Endothelial cell of umbilical vein (primary cell): ENCODE data around the gene SLC44A1. TPM values are rescaled to one million over a fixed set of nuclear protein-coding genes. Genes with fewer than 3 reads are reported as not detected.

Source experiments
- BruUV-seq: library from RNA; stranded (reverse); fragments of 400-500 nt; replicated peaks from 2 replicates; lab custom pipeline; 2021; lab: Mats Ljungman, UMichigan
- CTCF ChIA-PET: fragments of 300-600, 350-600 bp; sonication (Branson Sonifier 250); formaldehyde crosslinking; loops from one replicate; lab custom pipeline; 2021; ENCODE audit warnings: antibody characterized with exemption, inconsistent platforms; lab: Charles Lee
- POLR2A ChIA-PET: fragments of 300-600, 350-600 bp; sonication (Branson Sonifier 250); formaldehyde crosslinking; loops from one replicate; lab custom pipeline; 2021; ENCODE audit warnings: antibody characterized with exemption, inconsistent platforms; lab: Charles Lee
- DNase-seq: peaks from one replicate; pipeline ENCODE4 v3.0.0-alpha.2; 2011; ENCODE audit warnings: low read depth, low spot score
- FAIRE-seq: peaks from 2 replicates; lab custom pipeline; 2011; peaks lifted over from hg19 to GRCh38; lab: Jason Lieb, UNC
- H2AFZ ChIP-seq: 2 replicates; pipeline ENCODE4 v1.6.0; 2012; ENCODE audit warnings: low read depth, low read length, control low read depth, inconsistent platforms
- H3K27ac ChIP-seq: 2 replicates; pipeline ENCODE4 v1.5.1; 2011; ENCODE audit warnings: low read depth, mild to moderate bottlenecking, control low read depth, low read length, moderate library complexity; ENCODE audit not compliant: insufficient read depth
- H3K27me3 ChIP-seq, 2 experiments: 2 replicates each; pipeline versions ENCODE4 v1.6.0 to v1.6.1; 2011; ENCODE audit warnings: low read length in 2 of 2, mixed read lengths in 1 of 2; ENCODE audit not compliant: control insufficient read depth in 2 of 2, insufficient read depth in 2 of 2
- H3K36me3 ChIP-seq, 2 experiments: 2 replicates in 1 of 2; 3 replicates in 1 of 2; pipeline ENCODE4 v1.5.1; 2011; ENCODE audit warnings: low read length in 2 of 2, mild to moderate bottlenecking in 1 of 2, moderate library complexity in 1 of 2; ENCODE audit not compliant: control insufficient read depth in 2 of 2, insufficient read depth in 2 of 2; ENCODE audit errors: extremely low read depth in 1 of 2
- H3K4me1 ChIP-seq: 3 replicates; pipeline ENCODE4 v1.5.1; 2011; ENCODE audit warnings: mild to moderate bottlenecking, low read length; ENCODE audit not compliant: control insufficient read depth, insufficient read depth; ENCODE audit errors: extremely low read depth
- H3K4me2 ChIP-seq: 2 replicates; pipeline ENCODE4 v1.6.1; 2011; ENCODE audit warnings: low read length, control low read depth, mixed read lengths; ENCODE audit not compliant: insufficient read depth
- H3K4me3 ChIP-seq, 3 experiments: fragments of 200-600 bp in 1 of 3; sonication (generic), shearing (Covaris generic) in 1 of 3; replicated peaks in 1 of 3; 2 replicates each; pipeline ENCODE4 v1.5.1; 2011 to 2016; ENCODE audit warnings: control low read depth in 3 of 3, low read length in 3 of 3, mild to moderate bottlenecking in 2 of 3, inconsistent platforms in 1 of 3, low read depth in 1 of 3, moderate library complexity in 1 of 3; ENCODE audit not compliant: insufficient read depth in 1 of 3
- H3K79me2 ChIP-seq: 2 replicates; pipeline ENCODE4 v1.6.0; 2012; ENCODE audit warnings: low read length, inconsistent platforms; ENCODE audit not compliant: control insufficient read depth, insufficient read depth
- H3K9ac ChIP-seq: replicated peaks from 2 replicates; pipeline ENCODE3; 2011; ENCODE audit warnings: low read length, control low read depth; ENCODE audit not compliant: insufficient read depth; ENCODE audit errors: extremely low read depth
- H3K9me1 ChIP-seq: replicated peaks from 3 replicates; pipeline ENCODE4 v1.6.0; 2011; ENCODE audit warnings: mild to moderate bottlenecking, low read length; ENCODE audit not compliant: control insufficient read depth, insufficient read depth; ENCODE audit errors: extremely low read depth
- H3K9me3 ChIP-seq: replicated peaks from 2 replicates; pipeline ENCODE4 v1.5.1; 2012; ENCODE audit warnings: low read length, inconsistent platforms; ENCODE audit not compliant: control insufficient read depth, insufficient read depth
- H4K20me1 ChIP-seq: replicated peaks from 2 replicates; pipeline ENCODE3; 2011; ENCODE audit warnings: mild to moderate bottlenecking, low read length; ENCODE audit not compliant: control insufficient read depth, insufficient read depth; ENCODE audit errors: extremely low read depth
- CTCF ChIP-seq, 2 donors: IDR thresholded peaks; 1 replicate in 1 of 2; 2 replicates in 1 of 2; pipeline ENCODE4 v1.5.1; 2011; ENCODE audit warnings: low read length in 2 of 2, mild to moderate bottlenecking in 2 of 2, moderate library complexity in 2 of 2, control low read depth in 1 of 2, inconsistent platforms in 1 of 2, low read depth in 1 of 2; ENCODE audit not compliant: insufficient read depth in 1 of 2; ENCODE audit errors: extremely low read depth in 1 of 2
- EZH2 ChIP-seq: IDR thresholded peaks from 2 replicates; pipeline ENCODE4 v1.6.1; 2012; ENCODE audit warnings: borderline replicate concordance, low read depth, mild to moderate bottlenecking, moderate library complexity, low read length, inconsistent platforms; ENCODE audit not compliant: severe bottlenecking
- FOS ChIP-seq: IDR thresholded peaks from 2 replicates; pipeline ENCODE4 v1.6.1; 2011; ENCODE audit warnings: mild to moderate bottlenecking, low read length, moderate library complexity, borderline replicate concordance; ENCODE audit not compliant: insufficient read depth
- GATA2 ChIP-seq: IDR thresholded peaks from 2 replicates; pipeline ENCODE4 v1.7.0; 2011; ENCODE audit warnings: low read depth, mild to moderate bottlenecking, moderate library complexity, mixed read lengths, low read length; ENCODE audit not compliant: insufficient read length, insufficient read depth
- JUN ChIP-seq: IDR thresholded peaks from 2 replicates; pipeline ENCODE4 v1.6.1; 2011; ENCODE audit warnings: borderline replicate concordance, low read depth; ENCODE audit not compliant: insufficient read length, insufficient read depth
- MYC ChIP-seq: IDR thresholded peaks from one replicate; pipeline ENCODE4 v1.6.1; 2011; ENCODE audit warnings: mild to moderate bottlenecking, low read depth, low read length
- POLR2A ChIP-seq: IDR thresholded peaks from 2 replicates; pipeline ENCODE4 v1.6.1; 2012; ENCODE audit warnings: low read depth, mild to moderate bottlenecking, control low read depth, low read length
- POLR2AphosphoS5 ChIP-seq: IDR thresholded peaks from 2 replicates; pipeline ENCODE4 v1.6.1; 2012; ENCODE audit warnings: low read depth, mild to moderate bottlenecking, control low read depth, low read length, moderate library complexity; ENCODE audit not compliant: insufficient read depth
- dilution Hi-C: fragments of 300-500 bp; cut with MboI; formaldehyde crosslinking; loops from one replicate; pipeline ENCODE4 v1.15.0; 2019; ENCODE audit warnings: low sequenced_read_pairs; ENCODE audit not compliant: extremely low pct_ligation_motif_present
- intact Hi-C: fragments of 100-400 bp; cut with micrococcal nuclease; formaldehyde crosslinking; loops from one replicate; pipeline ENCODE4 v1.10.0; 2022
- polyA plus RNA-seq, 4 experiments: library from polyadenylated mRNA; depleted of rRNA in 3 of 4; stranded (reverse) in 3 of 4; unstranded in 1 of 4; fragments of >200 nt; gene quantifications; 2 replicates each; pipeline versions ENCODE4 v1.2.1 to v1.2.3, GENCODE V29; 2011 to 2012; ENCODE audit warnings: missing spikeins in 1 of 4
- total RNA-seq: library from RNA; stranded (reverse); gene quantifications from 2 replicates; pipeline ENCODE4 v1.2.3, GENCODE V29; 2021
- TF ChIP-seq, protein P1 (sequence below): IDR thresholded peaks from 2 replicates; pipeline ENCODE4 v1.6.1; 2011; ENCODE audit not compliant: insufficient read depth, insufficient read length

The SLC44A1 gene
- total and polyA plus RNA-seq, 2 donors (not counting 3 experiments of a cell fraction or from before 2014, with no cell fraction given) = 16.1 to 37.7 TPM

GRCh38 chr9:105399117-105399516, 154.7 kb downstream of the SLC44A1 start:
- H3K36me3 ChIP-seq = no peaks in the 10 kb centered on the region
- H4K20me1 ChIP-seq = no peaks in the 10 kb centered on the region
- no peaks in the 10 kb centered on the region for H3K4me1 ChIP-seq
- H3K9me1 ChIP-seq = no peaks in the 10 kb centered on the region
- H3K9me3 ChIP-seq = no peaks in the 10 kb centered on the region
- no peak overlapping the region for H2AFZ ChIP-seq
- CTCF ChIA-PET = interaction anchor here (0.8 to 2.0 kb wide), 3 partner anchors 9 to 591 kb away, joined by 3 to 6 read pairs (median 3); no protein-coding TSS in a partner anchor
- H3K79me2 ChIP-seq = no peaks in the 10 kb centered on the region
- no peak for TF ChIP-seq MYC
- no peak for TF ChIP-seq CTCF (IDR thresholded peaks at IDR 0.05; ENCODE audit: extremely low read depth in 1 of 2, insufficient read depth in 1 of 2, low read depth in 1 of 2, low read length in 2 of 2)
- no peak for TF ChIP-seq POLR2AphosphoS5
- no peak for TF ChIP-seq FOS
- no peak for TF ChIP-seq POLR2A
- TF ChIP-seq JUN = no peak
- TF ChIP-seq, protein P1, sequence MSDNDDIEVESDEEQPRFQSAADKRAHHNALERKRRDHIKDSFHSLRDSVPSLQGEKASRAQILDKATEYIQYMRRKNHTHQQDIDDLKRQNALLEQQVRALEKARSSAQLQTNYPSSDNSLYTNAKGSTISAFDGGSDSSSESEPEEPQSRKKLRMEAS = no peak
- no peak for TF ChIP-seq EZH2
- no peak for TF ChIP-seq GATA2
- no peak overlapping the region for H3K9ac ChIP-seq
- dilution Hi-C loops (no loop called here), intact Hi-C loops (no loop called here)
- H3K4me3 ChIP-seq = no peak overlapping the region
- no peak for FAIRE-seq
- POLR2A ChIA-PET = no interaction called here
- no TSS peak for BruUV-seq
- no peak overlapping the region for H3K27ac ChIP-seq
- no peak overlapping the region for H3K4me2 ChIP-seq
- H3K27me3 ChIP-seq = no peaks in the 10 kb centered on the region
- no peak for DNase-seq
